Thyroid gland (tissue), 4 donors: ENCODE measurements around the gene ZBTB7B. TPM values are rescaled to one million over a fixed set of nuclear protein-coding genes. Genes with fewer than 3 reads are reported as not detected.

Experiments used
- DNase-seq, 2 donors: peaks; one replicate each; pipeline ENCODE4 v3.0.0-alpha.2; 2019
- H3K27ac ChIP-seq, 3 donors: fragments of 200-600 bp; sonication (generic); 1 replicate in 2 of 3; 2 replicates in 1 of 3; pipeline ENCODE4 v1.5.1; 2016 to 2019; ENCODE audit warnings: mild to moderate bottlenecking in 1 of 3, moderate library complexity in 1 of 3
- H3K27me3 ChIP-seq: fragments of 200-600 bp; sonication (generic); one replicate; pipeline ENCODE4 v1.5.1; 2019
- H3K36me3 ChIP-seq, 2 donors: fragments of 200-600 bp; sonication (generic); one replicate each; pipeline ENCODE4 v1.5.1; 2016 to 2019
- H3K4me1 ChIP-seq, 2 donors: fragments of 200-600 bp; sonication (generic); one replicate each; pipeline ENCODE4 v1.5.1; 2017 to 2019
- H3K4me3 ChIP-seq, 3 donors: fragments of 200-600 bp; sonication (generic); replicated peaks in 1 of 3; 1 replicate in 2 of 3; 2 replicates in 1 of 3; pipeline ENCODE4 v1.5.1; 2016; ENCODE audit warnings: mild to moderate bottlenecking in 1 of 3
- H3K9me3 ChIP-seq: fragments of 200-600 bp; sonication (generic); one replicate; pipeline ENCODE4 v1.5.1; 2017
- POLR2A ChIP-seq, 2 donors: fragments of 450-650 bp; IDR thresholded peaks; one replicate each; pipeline ENCODE4 v1.6.1; 2017; ENCODE audit warnings: antibody characterized with exemption in 2 of 2, mild to moderate bottlenecking in 2 of 2, moderate library complexity in 1 of 2
- WGBS, 2 donors: methylation state at CpG; one replicate each; pipeline ENCODE4 v1.1.5; 2017; 5-methylcytosine and 5-hydroxymethylcytosine counted together
- intact Hi-C: fragments of 100-400 bp; cut with DNase I; formaldehyde crosslinking; loops from one replicate; pipeline ENCODE4 v1.15.1; 2023
- total RNA-seq, 4 donors: library from RNA; depleted of rRNA; stranded (reverse); fragments of >200 nt; gene quantifications; one replicate each; pipeline ENCODE4 v1.2.3, GENCODE V29; 2016
- TF ChIP-seq, protein P1 (sequence below), 6 experiments: fragments of 200-600 bp in 3 of 6; fragments of 450-650 bp in 3 of 6; sonication (generic) in 3 of 6; IDR thresholded peaks; one replicate each; pipeline ENCODE4 v1.5.1; 2016 to 2019; ENCODE audit warnings: antibody characterized with exemption in 6 of 6, mild to moderate bottlenecking in 2 of 6, inconsistent platforms in 1 of 6, moderate library complexity in 1 of 6

Gene ZBTB7B
- total RNA-seq, 4 donors from 2014 or later, result 35.7 to 89.8 (median 47.3) TPM

DNA sequence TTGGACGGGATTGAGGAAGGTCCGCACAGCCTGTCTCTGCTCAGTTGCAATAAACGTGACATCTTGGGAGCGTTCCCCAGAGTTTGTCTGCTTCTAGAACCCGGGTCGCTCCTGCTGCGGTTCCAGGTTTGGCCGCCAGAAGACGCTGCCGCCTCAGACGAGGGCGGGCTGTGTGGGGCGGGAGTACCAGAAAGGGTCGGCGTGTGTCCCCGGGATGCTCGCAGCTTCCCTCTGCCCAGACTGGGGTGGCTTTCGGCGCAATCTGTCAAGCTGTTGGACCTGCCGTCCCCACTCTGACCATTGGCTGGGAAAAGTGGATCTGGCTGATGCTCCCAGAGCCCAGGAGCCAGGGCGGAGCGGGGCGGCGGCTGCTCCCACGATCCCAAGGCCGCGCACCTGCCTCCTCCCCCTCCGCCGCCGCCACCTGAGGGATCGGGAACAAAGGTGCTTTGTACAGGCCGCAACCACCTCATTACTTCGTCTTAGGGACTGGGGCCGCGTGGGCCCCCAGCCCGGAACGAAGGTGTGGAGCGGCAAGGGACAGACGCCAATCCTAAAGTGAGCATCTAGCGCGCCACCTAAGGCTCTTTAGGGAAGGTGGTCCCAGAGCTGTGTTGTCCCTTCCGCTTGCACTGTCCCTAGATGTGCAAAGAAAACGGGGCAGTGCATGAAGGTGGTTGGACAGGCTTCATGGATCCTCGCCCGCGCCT is 60.3 kb downstream of the ZBTB7B start:
- WGBS, 2 donors, result 7 to 10% methylated on average over 21 to 35 of the region's 46 CpGs
- TF ChIP-seq, protein P1, sequence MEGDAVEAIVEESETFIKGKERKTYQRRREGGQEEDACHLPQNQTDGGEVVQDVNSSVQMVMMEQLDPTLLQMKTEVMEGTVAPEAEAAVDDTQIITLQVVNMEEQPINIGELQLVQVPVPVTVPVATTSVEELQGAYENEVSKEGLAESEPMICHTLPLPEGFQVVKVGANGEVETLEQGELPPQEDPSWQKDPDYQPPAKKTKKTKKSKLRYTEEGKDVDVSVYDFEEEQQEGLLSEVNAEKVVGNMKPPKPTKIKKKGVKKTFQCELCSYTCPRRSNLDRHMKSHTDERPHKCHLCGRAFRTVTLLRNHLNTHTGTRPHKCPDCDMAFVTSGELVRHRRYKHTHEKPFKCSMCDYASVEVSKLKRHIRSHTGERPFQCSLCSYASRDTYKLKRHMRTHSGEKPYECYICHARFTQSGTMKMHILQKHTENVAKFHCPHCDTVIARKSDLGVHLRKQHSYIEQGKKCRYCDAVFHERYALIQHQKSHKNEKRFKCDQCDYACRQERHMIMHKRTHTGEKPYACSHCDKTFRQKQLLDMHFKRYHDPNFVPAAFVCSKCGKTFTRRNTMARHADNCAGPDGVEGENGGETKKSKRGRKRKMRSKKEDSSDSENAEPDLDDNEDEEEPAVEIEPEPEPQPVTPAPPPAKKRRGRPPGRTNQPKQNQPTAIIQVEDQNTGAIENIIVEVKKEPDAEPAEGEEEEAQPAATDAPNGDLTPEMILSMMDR (IDR thresholded peaks at IDR 0.05), result peak; percentile 54 to 74 (median 60)
- no peak for TF ChIP-seq POLR2A (IDR thresholded peaks at IDR 0.05)
- Histone ChIP-seq H3K9me3 (no peaks in the 10 kb centered on the region), H3K27ac (peak overlapping the region in 1 of 3 donors; percentile 76), H3K4me1 (peaks cover 26 to 31% of the 10 kb centered on the region in 2 donors), H3K36me3 (peaks cover 3 to 11% of the 10 kb centered on the region in 2 donors), H3K4me3 (peak overlapping the region; percentile 75 to 92 (median 81)), H3K27me3 (no peaks in the 10 kb centered on the region)
- DNase-seq, result peak; percentile 53 to 55
- intact Hi-C loops, result loop anchor here (2.0 to 10.0 kb wide), 3 partner anchors 22 to 498 kb away; partner anchors contain the start of gene CHRNB2

DNA sequence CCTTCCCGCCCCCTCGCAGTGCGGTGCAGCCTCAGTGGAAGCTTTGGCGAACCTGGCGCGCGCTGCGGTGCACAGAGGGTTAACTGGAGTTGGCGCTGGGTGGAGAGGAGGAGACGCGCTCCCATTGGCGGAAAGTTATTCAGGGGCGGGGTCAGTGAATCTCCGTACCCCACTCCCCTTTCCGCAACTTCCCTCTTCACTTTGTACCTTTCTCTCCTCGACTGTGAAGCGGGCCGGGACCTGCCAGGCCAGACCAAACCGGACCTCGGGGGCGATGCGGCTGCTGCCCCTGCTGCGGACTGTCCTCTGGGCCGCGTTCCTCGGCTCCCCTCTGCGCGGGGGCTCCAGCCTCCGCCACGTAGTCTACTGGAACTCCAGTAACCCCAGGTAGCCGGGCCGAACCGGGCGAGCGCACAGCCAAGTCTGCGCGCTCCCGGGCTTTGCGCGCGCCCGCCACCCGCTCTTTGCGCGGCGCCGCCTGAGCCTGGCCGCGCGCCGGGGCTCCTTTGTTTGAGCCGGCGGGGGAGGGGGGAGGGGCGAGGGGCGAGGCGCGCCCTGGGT is 61.0 kb downstream of the ZBTB7B start, which contains the start of gene EFNA4:
EFNA4 (plus strand) TSS at position 191 of the 561 bp plus-strand sequence; CDS start at position 275, 84 bp downstream.
- peak in 1 of 2 donors; percentile 77 for TF ChIP-seq POLR2A (IDR thresholded peaks at IDR 0.05)
- TF ChIP-seq, protein P1 (IDR thresholded peaks at IDR 0.05), result no peak
- Histone ChIP-seq H3K9me3 (no peaks in the 10 kb centered on the region), H3K4me1 (peaks cover 26 to 31% of the 10 kb centered on the region in 2 donors), H3K27ac (peak within 1 kb of the TSS; percentile 40 to 76 (median 67)), H3K36me3 (peaks cover 0 to 3% of the 10 kb centered on the region in 2 donors), H3K4me3 (peak within 1 kb of the TSS; percentile 75 to 92 (median 81)), H3K27me3 (no peaks in the 10 kb centered on the region)
- 0 to 2% methylated on average over 29 to 30 of the region's 57 CpGs for WGBS, 2 donors
- peak; percentile 89 to 90 for DNase-seq
- intact Hi-C loops, result loop anchor here (2.0 to 10.0 kb wide), 3 partner anchors 21 to 499 kb away; partner anchors contain the start of gene CHRNB2

DNA sequence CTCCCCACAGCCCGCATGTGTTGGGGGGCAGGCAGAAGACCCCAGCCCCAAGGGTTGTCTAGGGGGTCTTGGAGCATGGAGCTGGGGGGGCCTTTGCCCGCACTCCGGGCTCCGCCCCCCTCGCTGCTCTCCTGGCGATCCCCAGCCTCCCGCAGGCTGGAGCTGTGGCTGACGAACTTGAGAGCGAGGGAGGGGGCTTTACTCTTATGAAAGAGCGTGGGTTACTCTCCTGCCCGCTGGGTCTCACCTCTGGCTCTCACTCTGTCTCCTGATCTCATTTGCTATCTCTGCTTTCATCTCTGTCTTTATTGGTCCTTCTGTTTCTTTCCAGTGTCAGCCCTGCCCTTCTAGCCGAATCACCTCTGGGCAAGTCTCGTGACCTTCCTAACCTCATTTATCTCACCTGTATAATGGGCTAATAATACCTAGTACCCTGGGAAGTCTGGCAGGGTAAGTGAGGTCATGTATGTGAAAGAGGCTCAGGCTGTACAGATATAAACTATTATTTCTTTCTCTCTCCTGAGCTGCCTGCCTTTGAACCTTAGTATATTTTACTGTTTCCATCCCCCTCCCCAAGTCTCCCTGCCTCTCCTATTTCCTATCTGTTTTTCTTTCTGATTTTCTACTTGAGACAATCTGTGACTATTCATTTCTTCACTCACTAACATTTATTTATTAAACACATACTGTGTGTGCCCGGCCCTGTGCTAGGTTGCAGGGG is 61.7 kb downstream of the ZBTB7B start:
- Histone ChIP-seq H3K27me3 (no peaks in the 10 kb centered on the region), H3K9me3 (no peaks in the 10 kb centered on the region), H3K4me1 (peaks cover 26 to 31% of the 10 kb centered on the region in 2 donors), H3K4me3 (peak overlapping the region; percentile 75 to 92 (median 81)), H3K27ac (peak overlapping the region; percentile 40 to 76 (median 67)), H3K36me3 (no peaks in the 10 kb centered on the region)
- DNase-seq, result peak; percentile 48 to 56
- 12 to 14% methylated on average over 13 to 14 of the region's 14 CpGs for WGBS, 2 donors
- no peak for TF ChIP-seq POLR2A (IDR thresholded peaks at IDR 0.05)
- TF ChIP-seq, protein P1 (IDR thresholded peaks at IDR 0.05), result no peak
- intact Hi-C loops, result loop anchor here (10.0 kb wide), 2 partner anchors 399 to 499 kb away; partner anchors contain the start of gene CHRNB2

DNA sequence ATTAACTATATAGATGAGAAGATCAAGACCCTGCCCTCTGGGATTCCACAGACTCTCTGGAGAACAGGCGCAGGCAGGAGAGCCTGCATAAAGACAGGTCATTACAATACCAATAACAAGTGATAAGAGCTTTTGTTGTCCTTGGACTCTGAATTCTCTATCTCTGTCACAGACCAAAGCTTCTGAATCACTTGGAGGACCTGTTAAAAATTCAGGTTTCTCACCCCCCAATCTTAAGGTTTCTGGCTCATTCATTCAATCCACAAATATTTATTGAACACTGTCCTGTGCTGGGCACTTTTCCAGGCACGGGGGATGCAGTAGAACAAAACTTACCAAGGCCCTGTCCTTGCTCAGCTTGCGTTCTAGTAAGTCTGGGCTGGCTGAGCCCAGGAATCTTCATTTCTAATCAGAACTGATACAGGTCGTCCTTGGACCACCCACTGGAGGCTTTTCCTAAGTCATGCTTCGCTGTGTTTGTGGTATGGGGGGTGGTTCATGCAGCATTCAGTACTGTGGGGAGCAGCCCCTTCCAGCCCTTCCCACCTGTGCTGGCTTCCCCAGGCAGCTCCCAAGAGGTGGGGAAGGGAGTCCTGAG is 62.3 kb downstream of the ZBTB7B start:
- Histone ChIP-seq H3K27ac (no peak overlapping the region), H3K4me3 (no peak overlapping the region), H3K27me3 (no peaks in the 10 kb centered on the region), H3K4me1 (peaks cover 26 to 31% of the 10 kb centered on the region in 2 donors), H3K9me3 (no peaks in the 10 kb centered on the region), H3K36me3 (no peaks in the 10 kb centered on the region)
- intact Hi-C loops, result loop anchor here (10.0 kb wide), 2 partner anchors 400 to 500 kb away; partner anchors contain the start of gene CHRNB2
- no peak for DNase-seq
- TF ChIP-seq, protein P1 (IDR thresholded peaks at IDR 0.05), result no peak
- TF ChIP-seq POLR2A (IDR thresholded peaks at IDR 0.05), result no peak
- 75 to 76% methylated on average over 5 of the region's 5 CpGs for WGBS, 2 donors
